LNCaP clone FGC (cell line): ENCODE measurements around the gene SLC22A7.

ENCODE experiments used
- DNase-seq: peaks from one replicate; pipeline ENCODE4 v3.0.0-alpha.2; 2011; ENCODE audit warnings: low read depth
- H3K4me3 ChIP-seq: 2 replicates; pipeline ENCODE4 v1.5.1; 2011; ENCODE audit warnings: mild to moderate bottlenecking, low read depth, low read length, control low read depth
- CTCF ChIP-seq: IDR thresholded peaks from 2 replicates; pipeline ENCODE4 v1.5.1; 2012; ENCODE audit warnings: mild to moderate bottlenecking; ENCODE audit not compliant: control insufficient read depth, insufficient read depth; ENCODE audit errors: extremely low read depth

The SLC22A7 gene

GRCh38 chr6:43297644-43298564 is at the start of gene SLC22A7:
TSS of gene SLC22A7 (plus strand) at chr6:43298260. CDS start at chr6:43298359, 99 bp downstream.
- TF ChIP-seq CTCF = no peak
- H3K4me3 ChIP-seq = no peak within 1 kb of the TSS
- peak; percentile 39 for DNase-seq

- TF ChIP-seq CTCF = no peak
- DNase-seq = no peak
- H3K4me3 ChIP-seq = no peak overlapping the region
Observed at GRCh38 chr6:43248791-43249190, 49.3 kb upstream of the SLC22A7 start.

GRCh38 chr6:43250992-43251373 is 47.1 kb upstream of the SLC22A7 start:
- TF ChIP-seq CTCF = no peak
- DNase-seq = no peak
- no peak overlapping the region for H3K4me3 ChIP-seq

- no peak overlapping the region for H3K4me3 ChIP-seq
- no peak for DNase-seq
- no peak for TF ChIP-seq CTCF
Observed at GRCh38 chr6:43253401-43253800, 44.7 kb upstream of the SLC22A7 start.

- no peak for DNase-seq
- no peak overlapping the region for H3K4me3 ChIP-seq
- no peak for TF ChIP-seq CTCF
Observed at GRCh38 chr6:43254138-43254817, 43.8 kb upstream of the SLC22A7 start.

GRCh38 chr6:43254846-43255245 is 43.2 kb upstream of the SLC22A7 start:
- no peak overlapping the region for H3K4me3 ChIP-seq
- TF ChIP-seq CTCF = no peak
- DNase-seq = no peak
